Transverse colon (tissue), 4 donors: ENCODE data around the gene ZNF512B. TPM values are rescaled to one million over a fixed set of nuclear protein-coding genes. Genes with fewer than 3 reads are reported as not detected.
"Not testable (repeated sequence)": the region's sequence is repeated elsewhere in the genome, so short reads cannot be mapped to it uniquely, and the experiment has no call there.

Experiments
- DNase-seq: peaks from one replicate; pipeline ENCODE4 v3.0.0-alpha.2; 2019
- H3K27ac ChIP-seq, 4 donors: fragments of 200-600 bp; sonication (generic); 2 replicates each; pipeline ENCODE4 v1.5.1; 2016 to 2018; ENCODE audit warnings: inconsistent platforms in 4 of 4
- H3K27me3 ChIP-seq: fragments of 200-600 bp; sonication (generic); 2 replicates; pipeline ENCODE4 v1.5.1; 2017; ENCODE audit warnings: inconsistent platforms
- H3K36me3 ChIP-seq, 4 donors: fragments of 200-600 bp; sonication (generic); 2 replicates each; pipeline ENCODE4 v1.5.1; 2017 to 2019; ENCODE audit warnings: inconsistent platforms in 4 of 4
- H3K4me1 ChIP-seq, 4 donors: fragments of 200-600 bp; sonication (generic); 2 replicates each; pipeline ENCODE4 v1.5.1; 2017 to 2020; ENCODE audit warnings: inconsistent platforms in 4 of 4
- H3K4me3 ChIP-seq, 4 donors: fragments of 200-600 bp; sonication (generic); 1 replicate in 1 of 4; 2 replicates in 3 of 4; pipeline versions ENCODE4 v1.5.1 to v1.6.1; 2017 to 2019; ENCODE audit warnings: inconsistent platforms in 4 of 4
- H3K9me3 ChIP-seq, 2 donors: fragments of 200-600 bp; sonication (generic); 2 replicates each; pipeline ENCODE4 v1.5.1; 2017 to 2019; ENCODE audit warnings: inconsistent platforms in 2 of 2
- EP300 ChIP-seq: sonication (generic); formaldehyde crosslinking; IDR thresholded peaks from one replicate; pipeline ENCODE4 v1.6.1; 2017; ENCODE audit warnings: antibody characterized with exemption, low read depth
- POLR2A ChIP-seq: fragments of 450-650 bp; IDR thresholded peaks from one replicate; pipeline ENCODE4 v1.6.1; 2016; ENCODE audit warnings: antibody characterized with exemption, mild to moderate bottlenecking, moderate library complexity
- POLR2AphosphoS5 ChIP-seq, 3 donors: sonication (generic); formaldehyde crosslinking; IDR thresholded peaks; one replicate each; pipeline ENCODE4 v1.6.1; 2016; ENCODE audit warnings: antibody characterized with exemption in 3 of 3
- WGBS, 2 donors: methylation state at CpG; one replicate each; pipeline ENCODE4 v1.1.5; 2018; ENCODE audit warnings: low coverage in 1 of 2; 5-methylcytosine and 5-hydroxymethylcytosine counted together
- in situ Hi-C, 4 donors: fragments of 200-750 bp; cut with MboI; loops; one replicate each; pipeline versions ENCODE4 v1.15.0 to v1.15.1; 2017; ENCODE audit warnings: low sequenced_read_pairs in 3 of 4, low pct_ligation_motif_present in 1 of 4, low pct_unique_long_range_greater_than_20kb in 1 of 4
- intact Hi-C: fragments of 100-400 bp; cut with DNase I; formaldehyde crosslinking; loops from one replicate; pipeline ENCODE4 v1.15.1; 2023; ENCODE audit warnings: low total_unique reads
- total RNA-seq, 4 donors: library from RNA; depleted of rRNA; stranded (reverse); fragments of >200 nt; gene quantifications; one replicate each; pipeline ENCODE4 v1.1.0, GENCODE V29; 2016
- TF ChIP-seq, protein P1 (sequence below), 5 experiments: fragments of 200-600 bp in 3 of 5; fragments of 450-650 bp in 2 of 5; sonication (generic) in 3 of 5; IDR thresholded peaks; 1 replicate in 2 of 5; 2 replicates in 3 of 5; pipeline ENCODE4 v1.5.1; 2016 to 2017; ENCODE audit warnings: antibody characterized with exemption in 5 of 5, inconsistent platforms in 3 of 5, mild to moderate bottlenecking in 2 of 5, moderate library complexity in 1 of 5

The ZNF512B gene, protein sequence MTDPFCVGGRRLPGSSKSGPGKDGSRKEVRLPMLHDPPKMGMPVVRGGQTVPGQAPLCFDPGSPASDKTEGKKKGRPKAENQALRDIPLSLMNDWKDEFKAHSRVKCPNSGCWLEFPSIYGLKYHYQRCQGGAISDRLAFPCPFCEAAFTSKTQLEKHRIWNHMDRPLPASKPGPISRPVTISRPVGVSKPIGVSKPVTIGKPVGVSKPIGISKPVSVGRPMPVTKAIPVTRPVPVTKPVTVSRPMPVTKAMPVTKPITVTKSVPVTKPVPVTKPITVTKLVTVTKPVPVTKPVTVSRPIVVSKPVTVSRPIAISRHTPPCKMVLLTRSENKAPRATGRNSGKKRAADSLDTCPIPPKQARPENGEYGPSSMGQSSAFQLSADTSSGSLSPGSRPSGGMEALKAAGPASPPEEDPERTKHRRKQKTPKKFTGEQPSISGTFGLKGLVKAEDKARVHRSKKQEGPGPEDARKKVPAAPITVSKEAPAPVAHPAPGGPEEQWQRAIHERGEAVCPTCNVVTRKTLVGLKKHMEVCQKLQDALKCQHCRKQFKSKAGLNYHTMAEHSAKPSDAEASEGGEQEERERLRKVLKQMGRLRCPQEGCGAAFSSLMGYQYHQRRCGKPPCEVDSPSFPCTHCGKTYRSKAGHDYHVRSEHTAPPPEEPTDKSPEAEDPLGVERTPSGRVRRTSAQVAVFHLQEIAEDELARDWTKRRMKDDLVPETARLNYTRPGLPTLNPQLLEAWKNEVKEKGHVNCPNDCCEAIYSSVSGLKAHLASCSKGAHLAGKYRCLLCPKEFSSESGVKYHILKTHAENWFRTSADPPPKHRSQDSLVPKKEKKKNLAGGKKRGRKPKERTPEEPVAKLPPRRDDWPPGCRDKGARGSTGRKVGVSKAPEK
- total RNA-seq, result 1 to 10 TPM; 1.8 to 5.2 (median 2.1) TPM

DNA sequence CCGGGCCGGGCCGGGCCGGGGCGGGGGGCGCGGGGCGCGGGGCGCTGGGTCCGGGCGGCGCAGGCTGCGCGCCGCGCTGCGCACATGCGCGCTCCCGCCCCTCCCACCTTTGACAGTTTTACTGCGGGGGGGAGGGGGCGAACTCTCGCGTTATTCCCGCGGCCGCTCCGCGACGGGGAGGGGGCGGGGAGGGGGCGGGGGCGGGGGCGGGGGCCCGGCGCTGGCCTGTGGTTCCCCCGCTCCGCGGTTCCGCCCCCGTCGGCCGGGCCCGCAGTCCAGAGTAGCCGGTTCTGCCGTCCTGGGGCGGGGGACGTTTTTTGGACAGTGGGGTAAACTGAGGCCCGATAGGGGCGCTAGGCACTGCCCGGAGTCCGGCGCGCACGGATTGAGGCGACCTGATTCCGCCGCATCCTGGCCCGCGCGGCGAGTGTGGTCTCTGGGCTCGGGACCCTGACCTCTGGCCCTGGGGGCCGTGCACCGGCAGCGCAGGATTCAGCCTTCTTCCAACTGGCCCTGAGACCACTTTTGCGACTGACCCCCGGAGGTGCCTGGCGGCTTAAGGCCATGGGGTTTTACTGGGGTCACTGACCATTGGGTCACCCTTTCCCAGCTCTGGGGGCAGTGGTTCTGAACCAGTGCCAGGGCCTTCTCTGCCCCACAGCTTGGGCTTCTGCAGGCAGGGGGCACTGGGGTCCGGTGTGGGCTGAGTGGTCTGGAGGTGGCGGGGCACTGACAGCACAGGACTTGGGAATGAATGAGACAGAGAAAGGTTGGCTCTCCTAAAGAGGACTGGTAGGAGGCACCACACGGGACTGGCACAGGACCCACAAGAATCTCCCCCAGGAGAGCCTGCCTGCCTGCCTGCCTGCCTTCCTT, at the start of gene ZNF512B:
Gene ZNF512B (minus strand): TSS at position 93 of the 876 bp plus-strand sequence. CDS start 1,980 bp downstream, outside the sequence.
- H3K27ac ChIP-seq, result peak within 1 kb of the TSS; percentile 40 to 74 (median 70)
- TF ChIP-seq, protein P1, sequence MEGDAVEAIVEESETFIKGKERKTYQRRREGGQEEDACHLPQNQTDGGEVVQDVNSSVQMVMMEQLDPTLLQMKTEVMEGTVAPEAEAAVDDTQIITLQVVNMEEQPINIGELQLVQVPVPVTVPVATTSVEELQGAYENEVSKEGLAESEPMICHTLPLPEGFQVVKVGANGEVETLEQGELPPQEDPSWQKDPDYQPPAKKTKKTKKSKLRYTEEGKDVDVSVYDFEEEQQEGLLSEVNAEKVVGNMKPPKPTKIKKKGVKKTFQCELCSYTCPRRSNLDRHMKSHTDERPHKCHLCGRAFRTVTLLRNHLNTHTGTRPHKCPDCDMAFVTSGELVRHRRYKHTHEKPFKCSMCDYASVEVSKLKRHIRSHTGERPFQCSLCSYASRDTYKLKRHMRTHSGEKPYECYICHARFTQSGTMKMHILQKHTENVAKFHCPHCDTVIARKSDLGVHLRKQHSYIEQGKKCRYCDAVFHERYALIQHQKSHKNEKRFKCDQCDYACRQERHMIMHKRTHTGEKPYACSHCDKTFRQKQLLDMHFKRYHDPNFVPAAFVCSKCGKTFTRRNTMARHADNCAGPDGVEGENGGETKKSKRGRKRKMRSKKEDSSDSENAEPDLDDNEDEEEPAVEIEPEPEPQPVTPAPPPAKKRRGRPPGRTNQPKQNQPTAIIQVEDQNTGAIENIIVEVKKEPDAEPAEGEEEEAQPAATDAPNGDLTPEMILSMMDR (IDR thresholded peaks at IDR 0.05), result no peak
- TF ChIP-seq EP300, result no peak
- no peak for TF ChIP-seq POLR2AphosphoS5 (IDR thresholded peaks at IDR 0.05)
- TF ChIP-seq POLR2A, result no peak
- peaks cover 8 to 24% (median 13%) of the 10 kb centered on the region in 4 donors for H3K4me1 ChIP-seq
- H3K27me3 ChIP-seq, result peaks cover 13% of the 10 kb centered on the region
- DNase-seq, result peak; percentile 59
- in situ Hi-C loops (no loop called here), intact Hi-C loops (loop anchor here (5.0 to 10.0 kb wide), 3 partner anchors 63 to 433 kb away; partner anchors contain the start of gene PTK6)
- H3K4me3 ChIP-seq, result peak within 1 kb of the TSS; percentile 39 to 66 (median 56)
- H3K36me3 ChIP-seq, result no peaks in the 10 kb centered on the region
- H3K9me3 ChIP-seq, result no peaks in the 10 kb centered on the region
- WGBS, 2 donors, result 7% methylated on average over 35 of the region's 73 CpGs; no CpG with 5 or more reads in 1 of the 2 donors

DNA sequence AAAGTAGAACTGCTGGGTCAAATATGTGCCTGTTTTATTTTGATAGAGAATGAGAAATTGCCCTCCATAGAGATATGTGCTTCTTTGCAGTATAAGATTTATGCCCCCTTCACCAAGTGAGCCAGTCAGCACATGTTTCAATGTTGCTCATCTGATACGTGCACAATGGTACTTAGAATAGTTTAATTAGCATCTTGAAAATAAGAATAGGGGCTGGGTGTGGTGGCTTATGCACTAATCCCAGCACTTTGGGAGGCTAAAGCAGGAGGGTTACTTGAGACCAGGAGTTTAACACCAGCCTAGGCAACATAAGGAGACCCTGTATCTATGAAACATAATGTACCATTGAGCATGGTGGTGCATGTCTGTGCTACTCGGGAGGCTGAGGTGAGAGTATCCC, 45.9 kb upstream of the ZNF512B start:
- in situ Hi-C loops, result no loop called here
- Histone ChIP-seq H3K9me3 (no peaks in the 10 kb centered on the region), H3K4me3 (no peak overlapping the region), H3K27ac (no peak overlapping the region), H3K36me3 (peaks cover 0 to 68% (median 35%) of the 10 kb centered on the region in 4 donors), H3K27me3 (no peaks in the 10 kb centered on the region), H3K4me1 (no peaks in the 10 kb centered on the region)
- WGBS, 2 donors, result 64 to 83% methylated on average over 2 of the region's 2 CpGs
- TF ChIP-seq POLR2AphosphoS5 (IDR thresholded peaks at IDR 0.05) (no peak), POLR2A (no peak), EP300 (no peak)
- TF ChIP-seq, protein P1 (IDR thresholded peaks at IDR 0.05), result no peak
- intact Hi-C loops, result no loop called here
- DNase-seq, result no peak

DNA sequence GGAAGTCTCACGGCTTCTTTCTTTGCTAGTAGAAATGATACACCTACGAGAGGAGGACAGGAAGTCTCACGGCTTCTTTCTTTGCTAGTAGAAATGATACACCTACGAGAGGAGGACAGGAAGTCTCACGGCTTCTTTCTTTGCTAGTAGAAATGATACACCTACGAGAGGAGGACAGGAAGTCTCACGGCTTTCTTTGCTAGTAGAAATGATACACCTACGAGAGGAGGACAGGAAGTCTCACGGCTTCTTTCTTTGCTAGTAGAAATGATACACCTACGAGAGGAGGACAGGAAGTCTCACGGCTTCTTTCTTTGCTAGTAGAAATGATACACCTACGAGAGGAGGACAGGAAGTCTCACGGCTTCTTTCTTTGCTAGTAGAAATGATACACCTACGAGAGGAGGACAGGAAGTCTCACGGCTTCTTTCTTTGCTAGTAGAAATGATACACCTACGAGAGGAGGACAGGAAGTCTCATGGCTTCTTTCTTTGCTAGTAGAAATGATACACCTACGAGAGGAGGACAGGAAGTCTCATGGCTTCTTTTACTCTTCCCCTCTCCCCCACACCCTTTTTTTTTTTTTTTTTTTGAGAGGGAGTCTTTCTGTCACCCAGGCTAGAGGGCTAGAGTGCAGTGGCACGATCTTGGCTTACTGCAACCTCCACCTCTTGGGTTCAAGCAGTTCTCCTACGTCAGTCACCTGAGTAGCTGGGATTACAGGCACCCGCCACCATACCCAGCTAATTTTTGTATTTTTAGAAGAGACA, 42.8 kb upstream of the ZNF512B start:
- peaks cover 0 to 75% (median 38%) of the 10 kb centered on the region in 4 donors for H3K36me3 ChIP-seq
- WGBS, 2 donors, result 88 to 90% methylated on average over 3 to 13 of the region's 20 CpGs
- H3K27me3 ChIP-seq, H3K4me1 ChIP-seq, intact Hi-C loops, H3K4me3 ChIP-seq, H3K9me3 ChIP-seq, in situ Hi-C loops, H3K27ac ChIP-seq, DNase-seq: not testable (repeated sequence)

DNA sequence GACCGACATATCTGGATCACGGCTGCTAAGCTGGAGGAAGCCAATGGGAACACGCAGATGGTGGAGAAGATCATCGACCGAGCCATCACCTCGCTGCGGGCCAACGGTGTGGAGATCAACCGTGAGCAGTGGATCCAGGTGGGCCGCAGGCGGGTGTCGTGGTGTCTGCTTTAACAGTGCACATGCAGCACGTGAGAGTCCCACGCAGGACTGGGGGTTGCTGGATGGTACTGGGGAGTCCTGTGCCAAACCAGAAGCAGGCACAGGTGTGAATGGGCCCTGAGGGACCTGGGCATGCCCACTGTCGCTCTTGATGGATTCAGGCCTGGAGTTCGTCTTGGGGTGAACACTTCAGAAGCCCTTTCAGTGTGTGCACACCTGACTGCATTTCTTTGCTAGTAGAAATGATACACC, 41.6 kb upstream of the ZNF512B start:
- H3K27ac ChIP-seq, result no peak overlapping the region
- TF ChIP-seq, protein P1 (IDR thresholded peaks at IDR 0.05), result no peak
- TF ChIP-seq POLR2AphosphoS5 (IDR thresholded peaks at IDR 0.05) (no peak), EP300 (no peak), POLR2A (no peak)
- no peak overlapping the region for H3K4me3 ChIP-seq

More for the DNA sequence above, 41.6 kb upstream of the ZNF512B start:
- 97 to 100% methylated on average over 1 to 16 of the region's 16 CpGs for WGBS, 2 donors
- Histone ChIP-seq H3K4me1 (no peaks in the 10 kb centered on the region), H3K9me3 (no peaks in the 10 kb centered on the region), H3K27me3 (no peaks in the 10 kb centered on the region), H3K36me3 (peaks cover 0 to 66% (median 33%) of the 10 kb centered on the region in 4 donors)
- intact Hi-C loops (no loop called here), in situ Hi-C loops (no loop called here)
- no peak for DNase-seq
